Activated T-helper 1 cell treated with anti-CD3 and anti-CD28 coated beads, Interleukin-2, amount 50 U/mL, for 16 hours (primary cell): ENCODE data around the gene LUC7L2.
"Not testable (repeated sequence)": the region's sequence is repeated elsewhere in the genome, so short reads cannot be mapped to it uniquely, and the experiment has no call there.

Source experiments
- DNase-seq, 2 donors: peaks; one replicate each; pipeline ENCODE4 v3.0.0-alpha.2; 2020; ENCODE audit warnings: low read depth in 1 of 2, low spot score in 1 of 2

LUC7L2 gene

DNA sequence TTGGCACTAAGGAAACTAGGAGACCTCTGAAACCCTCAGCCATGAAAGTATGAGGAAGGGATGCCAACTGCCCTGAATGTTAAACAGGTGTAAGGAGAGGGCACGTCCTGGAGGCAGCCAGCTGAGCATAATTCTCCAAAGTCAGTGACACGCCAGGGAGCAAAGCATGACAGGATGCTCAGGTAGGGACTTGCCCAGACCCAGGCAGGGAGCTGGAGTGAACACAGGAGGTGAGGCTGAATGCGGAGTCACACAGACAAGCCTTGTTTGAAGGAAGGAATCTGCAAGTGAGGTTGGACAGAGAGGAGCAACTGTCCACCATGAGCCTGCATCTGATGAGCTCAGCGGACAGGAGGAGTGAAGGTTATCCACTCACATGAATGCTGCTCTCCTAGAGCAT, 82.3 kb downstream of the LUC7L2 start:
- DNase-seq: no peak

DNA sequence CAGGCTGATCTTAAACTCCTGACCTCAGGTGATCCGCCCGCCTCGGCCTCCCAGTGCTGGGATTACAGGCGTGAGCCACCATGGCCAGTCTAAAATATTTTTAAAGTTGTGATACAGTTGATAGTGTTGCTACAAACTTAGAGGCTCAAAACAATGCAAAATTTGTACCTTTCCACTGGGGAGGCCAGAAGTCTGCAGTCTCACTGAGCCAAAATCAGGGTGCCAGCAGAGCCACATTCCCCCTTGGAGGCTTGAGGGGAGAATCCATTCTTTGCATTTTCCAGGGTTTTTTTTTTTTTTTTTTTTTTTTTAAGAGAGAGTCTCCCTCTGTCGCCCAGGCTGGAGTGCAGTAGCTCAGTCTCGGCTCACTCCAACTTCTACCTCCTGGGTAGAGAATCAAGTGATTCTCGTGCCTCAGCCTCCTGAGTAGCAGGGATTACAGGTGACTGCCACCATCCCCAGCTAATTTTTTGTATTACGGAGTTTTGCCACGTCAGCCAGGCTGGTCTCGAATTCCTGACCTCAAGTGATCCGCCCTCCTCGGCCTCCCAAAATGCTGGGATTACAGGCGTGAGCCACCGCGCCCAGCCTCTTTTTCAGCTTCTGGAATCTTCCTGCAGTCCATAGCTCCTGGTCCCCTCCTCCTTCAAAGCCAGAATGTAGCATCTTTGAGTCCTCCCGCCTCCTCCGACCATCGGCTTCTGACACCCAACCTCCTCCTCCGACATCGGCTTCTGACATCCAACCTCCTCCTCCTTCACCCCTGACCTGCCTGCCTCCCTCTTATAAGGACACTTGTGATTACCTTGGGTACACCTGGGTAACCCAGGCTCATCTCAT, 86.6 kb downstream of the LUC7L2 start:
- no peak for DNase-seq

DNA sequence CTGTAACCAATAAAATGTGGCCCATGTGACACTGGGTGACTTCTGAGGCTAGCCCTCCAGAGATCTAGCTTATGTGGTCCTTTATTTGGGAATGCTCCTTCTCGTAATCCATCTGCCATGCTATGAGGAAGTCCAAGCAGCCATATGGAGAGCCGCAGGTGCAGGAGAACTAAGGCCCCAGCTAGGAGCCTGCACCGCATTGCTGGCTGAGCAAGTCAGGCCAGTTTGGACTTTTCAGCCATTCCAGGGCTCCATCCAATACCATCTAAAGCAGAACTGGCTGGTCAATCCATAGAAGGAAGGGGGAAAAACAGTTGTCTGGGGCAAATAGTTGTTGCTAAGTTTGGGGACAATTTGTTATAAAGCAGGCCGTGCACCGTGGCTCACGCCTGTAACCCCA, 91.2 kb downstream of the LUC7L2 start:
- DNase-seq: no peak

DNA sequence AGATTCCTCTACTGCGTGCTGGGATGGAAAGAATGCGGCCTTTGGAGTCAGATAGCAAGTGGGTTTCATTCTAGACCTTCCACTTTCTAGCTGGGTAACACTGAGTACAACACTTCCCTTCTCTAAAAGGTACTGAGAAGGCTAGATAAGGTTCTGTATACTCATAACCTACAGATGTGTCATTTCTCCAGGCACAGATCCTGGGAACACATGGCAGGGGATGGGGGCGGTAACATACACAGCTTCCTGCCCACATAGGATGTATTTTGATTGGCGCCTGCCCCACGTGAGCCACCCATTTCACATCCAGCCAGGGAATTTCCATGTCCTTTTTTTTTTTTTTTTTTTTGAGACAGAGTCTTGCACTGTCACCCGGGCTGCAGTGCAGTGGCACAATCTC, 91.9 kb downstream of the LUC7L2 start:
- DNase-seq: no peak

DNA sequence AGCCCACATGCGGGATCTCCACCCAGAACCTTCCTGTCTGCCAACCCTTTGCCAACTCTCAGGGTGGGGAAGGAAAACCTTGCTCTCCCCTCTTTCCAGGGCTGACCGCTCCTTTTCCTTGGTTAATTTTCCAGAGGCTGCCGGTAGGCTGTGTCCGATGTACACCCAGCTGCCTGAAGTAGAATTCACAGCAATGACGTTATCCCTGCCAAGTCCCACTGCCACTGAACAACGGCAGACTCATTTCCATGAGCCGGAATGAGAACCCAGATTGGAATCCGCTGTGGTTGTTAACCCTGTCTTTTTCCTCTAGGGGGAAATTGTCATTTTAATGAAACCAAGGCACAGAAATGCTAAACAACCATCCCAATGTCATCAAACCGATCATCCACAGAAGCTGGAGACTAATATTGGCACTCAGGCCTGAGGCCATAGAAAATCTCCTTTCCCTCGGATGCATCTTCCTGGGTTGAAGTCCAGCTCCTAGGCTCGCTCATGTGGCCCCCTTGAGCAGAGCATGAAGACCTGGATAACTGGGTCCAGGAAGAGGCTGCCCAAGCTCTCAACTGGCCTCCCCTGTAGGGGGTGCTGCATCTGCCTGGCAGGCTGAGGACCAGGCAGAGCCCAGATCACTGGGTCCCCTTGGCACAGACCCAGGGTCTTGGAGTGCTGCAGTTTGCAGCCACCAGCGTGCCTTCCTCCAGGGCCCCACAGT, 93.4 kb downstream of the LUC7L2 start:
- no peak for DNase-seq

DNA sequence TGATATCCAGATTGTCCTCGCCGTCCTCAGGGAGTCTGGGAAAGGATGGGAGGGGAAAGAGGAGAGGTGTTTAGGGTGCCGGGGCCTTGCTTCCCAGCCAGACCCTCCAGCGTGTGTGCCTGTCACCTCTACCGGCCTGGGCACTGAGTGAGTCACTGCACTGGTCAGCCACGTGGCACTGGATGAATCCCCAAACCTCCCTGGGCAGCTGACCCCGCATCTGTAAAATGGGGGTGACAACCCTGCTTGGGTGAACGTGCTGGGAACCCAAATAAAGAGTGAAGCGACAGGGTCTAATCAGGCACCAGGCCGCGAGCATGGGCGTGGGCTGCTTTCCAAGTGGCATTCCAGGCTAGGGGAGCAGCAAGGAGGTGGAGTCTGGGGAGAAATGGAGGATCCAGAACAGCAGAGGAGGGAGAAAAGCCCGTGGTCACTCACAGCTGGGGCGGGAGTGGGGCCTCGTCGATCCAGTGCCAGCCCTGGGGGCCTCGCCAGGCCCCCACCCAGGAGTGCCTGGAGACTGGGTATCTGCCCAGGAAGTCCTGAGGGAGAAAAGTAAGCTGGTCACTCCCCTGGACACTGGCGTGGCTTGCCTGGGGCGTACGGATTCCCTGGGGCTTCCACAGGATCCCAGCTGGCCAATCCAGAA, 94.1 kb downstream of the LUC7L2 start:
- no peak for DNase-seq

DNA sequence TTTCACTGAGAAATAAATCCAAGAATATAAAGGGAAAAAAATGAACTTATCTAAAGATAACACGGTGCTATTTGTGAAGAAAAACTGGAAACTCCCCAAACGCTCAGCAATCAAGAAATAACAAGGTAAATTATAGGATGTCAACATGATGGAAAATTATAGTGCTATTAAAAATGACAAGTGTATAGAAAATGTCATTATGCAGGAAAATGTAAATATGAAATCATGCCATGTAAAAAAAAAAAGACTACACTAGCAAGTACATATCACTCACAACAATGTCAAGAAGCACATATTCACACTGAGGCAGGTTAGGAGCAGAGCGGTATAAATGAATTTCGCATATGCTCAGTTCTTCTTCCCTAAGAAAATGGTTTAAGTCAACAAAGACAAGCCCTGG, 96.1 kb downstream of the LUC7L2 start:
- no peak for DNase-seq

DNA sequence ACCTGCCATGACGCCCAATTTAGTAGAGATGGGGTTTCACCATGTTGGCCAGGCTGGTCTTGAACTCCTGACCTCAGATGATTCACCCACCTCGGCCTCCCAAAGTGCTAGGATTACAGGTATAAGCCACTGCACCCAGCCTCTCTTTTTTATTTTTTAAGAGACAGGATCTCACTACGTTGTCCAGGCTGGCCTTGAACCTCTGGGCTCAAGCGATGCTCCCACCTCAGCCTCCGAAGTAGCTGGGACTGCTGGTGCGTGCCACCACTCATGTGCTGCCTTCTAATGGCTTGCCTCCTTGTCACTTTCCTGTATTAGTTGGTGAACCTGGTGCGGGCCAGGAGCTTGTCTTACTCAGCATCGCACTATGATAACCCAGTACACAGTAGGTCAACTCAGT, 96.8 kb downstream of the LUC7L2 start:
- DNase-seq: no peak

DNA sequence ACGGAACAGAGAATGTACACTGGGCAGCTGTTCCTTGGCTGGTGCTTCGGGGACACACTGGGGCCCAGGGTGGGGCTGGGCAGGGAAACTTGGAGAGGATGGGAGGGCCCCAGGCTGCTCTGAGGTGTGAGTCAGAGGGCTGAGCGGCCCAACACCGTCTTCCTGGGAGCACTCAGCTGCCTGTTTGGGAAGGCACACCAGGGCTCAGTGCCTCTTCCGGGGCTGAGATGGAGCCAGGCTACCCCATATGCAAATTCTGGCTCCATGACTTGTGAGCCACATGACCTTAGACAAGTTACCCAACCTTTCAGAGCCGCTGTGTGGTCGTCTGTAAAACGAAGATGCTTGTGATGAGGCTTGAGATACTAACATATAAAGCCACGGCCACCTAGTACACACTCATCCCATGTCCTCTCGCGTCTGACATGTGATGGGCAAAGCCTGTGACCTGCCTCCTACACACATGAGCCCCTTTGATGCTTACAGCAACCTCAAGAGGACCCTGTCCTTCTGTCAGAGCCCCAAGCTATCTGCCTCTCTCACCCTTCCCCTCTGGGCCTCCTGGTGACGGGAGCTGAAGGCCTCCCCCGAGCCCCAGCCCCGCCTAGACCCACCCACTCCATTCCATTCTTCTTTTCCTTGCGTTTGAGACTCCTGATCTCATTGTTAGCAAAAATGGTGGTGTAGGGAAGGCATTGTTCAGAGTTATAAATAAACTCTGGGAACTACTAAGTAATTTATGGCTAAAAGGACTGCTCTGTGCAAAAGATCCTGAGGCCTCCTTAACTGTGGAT, 97.7 kb downstream of the LUC7L2 start:
- DNase-seq: no peak

DNA sequence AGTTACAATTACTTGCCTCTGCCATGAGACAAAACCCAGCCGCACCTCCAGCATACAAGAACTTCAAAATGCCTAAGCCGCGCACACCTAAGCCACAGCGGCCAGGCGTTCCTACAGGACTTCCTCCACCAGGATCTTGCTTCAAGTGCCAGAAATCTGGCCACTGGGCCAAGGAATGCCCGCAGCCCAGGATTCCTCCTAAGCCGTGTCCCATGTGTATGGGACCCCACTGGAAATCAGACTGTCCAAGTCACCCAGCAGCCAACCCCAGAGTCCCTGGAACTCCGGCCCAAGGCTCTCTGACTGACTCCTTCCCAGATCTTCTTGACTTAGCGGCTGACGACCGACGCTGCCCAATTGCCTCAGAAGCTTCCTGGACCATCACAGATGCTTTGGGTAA, 103.7 kb downstream of the LUC7L2 start:
- DNase-seq: not testable (repeated sequence)

DNA sequence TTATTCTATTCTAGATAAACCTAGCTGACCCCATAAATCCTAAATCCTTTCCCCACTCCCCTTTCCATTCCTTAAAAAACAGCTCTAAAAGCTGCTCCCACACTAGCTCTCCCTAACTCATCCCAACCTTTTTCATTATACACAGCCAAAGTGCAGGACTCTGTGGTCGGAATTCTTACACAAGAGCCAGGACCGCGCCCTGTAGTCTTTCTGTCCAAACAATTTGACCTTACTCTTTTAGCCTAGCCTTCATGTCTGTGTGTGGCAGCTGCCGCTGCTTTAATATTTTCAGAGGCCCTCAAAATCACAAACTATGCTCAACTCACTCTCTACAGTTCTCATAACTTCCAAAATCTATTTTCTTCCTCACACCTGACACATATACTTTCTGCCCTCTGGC, 104.8 kb downstream of the LUC7L2 start:
- DNase-seq: not testable (repeated sequence)

DNA sequence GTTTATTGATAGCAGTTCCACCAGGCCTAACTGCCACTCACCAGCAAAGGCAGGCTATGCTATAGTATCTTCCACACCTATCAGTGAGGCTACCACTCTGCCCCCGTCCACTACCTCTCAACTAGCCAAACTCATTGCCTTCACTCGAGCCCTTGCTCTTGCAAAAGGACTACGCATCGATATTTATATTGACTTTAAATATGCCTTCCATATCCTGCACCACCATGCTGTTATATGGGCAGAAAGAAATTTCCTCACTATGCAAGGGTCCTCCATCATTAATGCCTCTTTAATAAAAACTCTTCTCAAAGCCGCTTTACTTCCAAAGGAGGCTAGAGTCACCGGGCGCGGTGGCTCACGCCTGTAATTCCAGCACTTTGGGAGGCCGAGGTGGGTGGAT, 105.4 kb downstream of the LUC7L2 start:
- DNase-seq: not testable (repeated sequence)

DNA sequence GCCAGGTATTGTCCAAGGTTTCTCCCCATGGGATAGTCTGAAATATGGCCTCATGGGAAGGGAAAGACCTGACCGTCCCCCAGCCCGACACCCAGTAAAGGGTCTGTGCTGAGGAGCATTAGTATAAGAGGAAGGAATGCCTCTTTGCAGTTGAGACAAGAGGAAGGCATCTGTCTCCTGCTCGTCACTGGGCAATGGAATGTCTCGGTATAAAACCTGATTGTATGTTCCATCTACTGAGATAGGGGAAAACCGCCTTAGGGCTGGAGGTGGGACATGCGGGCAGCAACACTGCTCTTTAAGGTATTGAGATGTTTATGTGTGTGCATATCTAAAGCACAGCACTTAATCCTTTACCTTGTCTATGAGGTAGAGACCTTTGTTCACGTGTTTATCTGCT, 108.0 kb downstream of the LUC7L2 start:
- not testable (repeated sequence) for DNase-seq

DNA sequence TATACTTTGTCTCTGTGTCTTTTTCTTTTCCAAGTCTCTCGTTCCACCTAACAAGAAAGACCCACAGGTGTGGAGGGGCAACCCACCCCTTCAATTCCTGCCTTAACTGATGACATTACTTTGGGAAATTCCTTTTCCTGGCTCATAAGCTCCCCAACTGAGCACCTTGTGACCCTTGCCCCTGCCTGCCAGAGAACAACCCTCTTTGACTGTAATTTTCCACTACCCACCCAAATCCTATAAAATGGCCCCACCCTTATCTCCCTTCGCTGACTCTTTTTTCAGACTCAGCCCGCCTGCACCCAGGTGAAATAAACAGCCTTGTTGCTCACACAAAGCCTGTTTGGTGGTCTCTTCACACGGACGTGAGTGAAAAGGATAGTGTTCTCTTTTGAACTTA, 108.6 kb downstream of the LUC7L2 start:
- DNase-seq: not testable (repeated sequence)

DNA sequence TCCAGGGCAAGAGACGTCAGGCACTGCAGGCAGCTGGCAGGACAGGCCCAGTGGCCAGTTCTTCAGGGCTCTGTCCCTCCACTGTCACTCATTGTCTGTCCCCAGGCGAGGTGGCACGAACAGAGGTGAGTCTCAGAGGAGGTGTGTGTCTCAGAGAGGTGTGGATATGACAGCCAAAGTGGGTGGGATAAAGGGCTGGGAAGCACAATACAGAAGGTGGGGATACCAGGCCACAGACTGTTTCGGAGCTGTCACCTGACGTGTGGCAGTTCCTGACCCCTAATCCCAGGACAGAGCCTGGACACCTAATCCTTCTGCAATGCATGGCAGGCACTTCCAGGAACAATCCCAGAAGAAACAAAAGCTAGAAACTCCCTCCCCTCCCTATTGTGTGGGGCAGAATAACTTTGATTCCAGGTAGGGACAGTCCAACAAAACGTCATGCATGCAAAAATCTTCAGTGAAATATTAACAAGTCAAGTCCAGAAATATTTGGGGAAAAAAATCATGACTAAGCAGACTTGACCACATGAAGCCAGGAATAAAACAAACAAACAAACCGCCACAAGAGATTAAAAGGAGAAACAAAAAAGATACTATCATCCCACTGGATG, 112.2 kb downstream of the LUC7L2 start:
- DNase-seq: no peak
